ENCODE data around the gene BAIAP2.

- TF ChIP-seq CTCF (IDR thresholded peaks at IDR 0.05): no peak
- no peak for TF ChIP-seq POLR2A (IDR thresholded peaks at IDR 0.05; ENCODE audit: low read length)
- no peak for TF ChIP-seq RCOR1 (IDR thresholded peaks at IDR 0.05; ENCODE audit: low read depth, low read length)
These were observed 89.4 kb downstream of the BAIAP2 start for GRCh38 chr17:81124377-81124776.

Measured in A549 (cell line).